ENCODE measurements around the gene TMA7B. TPM values are rescaled to one million over a fixed set of nuclear protein-coding genes. Genes with fewer than 3 reads are reported as not detected.

TMA7B gene
- total RNA-seq, 4 donors from 2014 or later, result not detected

DNA sequence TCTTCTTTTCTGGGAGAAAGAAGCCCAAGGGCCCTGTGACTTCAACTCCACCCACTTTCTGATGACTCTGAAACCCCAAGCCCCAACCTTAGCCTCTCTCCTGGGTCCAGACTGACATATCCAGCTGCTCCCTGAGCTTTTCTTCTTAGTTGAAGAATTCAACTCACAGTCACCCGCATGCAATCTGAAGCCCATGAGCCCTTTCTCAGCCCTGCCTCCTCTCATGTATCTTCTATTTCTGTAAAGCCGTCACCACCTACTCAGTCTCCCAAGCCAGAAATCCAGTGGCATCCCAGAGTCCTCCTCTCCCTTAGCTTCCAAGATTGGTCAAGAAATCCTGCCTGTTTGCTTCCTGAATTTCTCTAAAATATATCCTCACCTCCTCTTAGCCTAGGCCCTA lies 7.1 kb upstream of the TMA7B start:
- no peaks in the 10 kb centered on the region for H3K36me3 ChIP-seq
- H3K27ac ChIP-seq, result no peak overlapping the region
- DNase-seq, result no peak
- peaks cover 0 to 15% (median 0%) of the 10 kb centered on the region in 4 donors for H3K27me3 ChIP-seq
- intact Hi-C loops (cut with DNase I), result no loop called here
- TF ChIP-seq, protein P1, sequence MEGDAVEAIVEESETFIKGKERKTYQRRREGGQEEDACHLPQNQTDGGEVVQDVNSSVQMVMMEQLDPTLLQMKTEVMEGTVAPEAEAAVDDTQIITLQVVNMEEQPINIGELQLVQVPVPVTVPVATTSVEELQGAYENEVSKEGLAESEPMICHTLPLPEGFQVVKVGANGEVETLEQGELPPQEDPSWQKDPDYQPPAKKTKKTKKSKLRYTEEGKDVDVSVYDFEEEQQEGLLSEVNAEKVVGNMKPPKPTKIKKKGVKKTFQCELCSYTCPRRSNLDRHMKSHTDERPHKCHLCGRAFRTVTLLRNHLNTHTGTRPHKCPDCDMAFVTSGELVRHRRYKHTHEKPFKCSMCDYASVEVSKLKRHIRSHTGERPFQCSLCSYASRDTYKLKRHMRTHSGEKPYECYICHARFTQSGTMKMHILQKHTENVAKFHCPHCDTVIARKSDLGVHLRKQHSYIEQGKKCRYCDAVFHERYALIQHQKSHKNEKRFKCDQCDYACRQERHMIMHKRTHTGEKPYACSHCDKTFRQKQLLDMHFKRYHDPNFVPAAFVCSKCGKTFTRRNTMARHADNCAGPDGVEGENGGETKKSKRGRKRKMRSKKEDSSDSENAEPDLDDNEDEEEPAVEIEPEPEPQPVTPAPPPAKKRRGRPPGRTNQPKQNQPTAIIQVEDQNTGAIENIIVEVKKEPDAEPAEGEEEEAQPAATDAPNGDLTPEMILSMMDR (IDR thresholded peaks at IDR 0.05), result no peak
- TF ChIP-seq POLR2A (IDR thresholded peaks at IDR 0.05), result no peak
- peaks cover 0 to 16% (median 7%) of the 10 kb centered on the region in 3 donors for H3K4me1 ChIP-seq
- H3K9me3 ChIP-seq, result no peaks in the 10 kb centered on the region
- WGBS, 2 donors, result 92 to 94% methylated on average over 2 of the region's 2 CpGs
- H3K4me3 ChIP-seq, result no peak overlapping the region

DNA sequence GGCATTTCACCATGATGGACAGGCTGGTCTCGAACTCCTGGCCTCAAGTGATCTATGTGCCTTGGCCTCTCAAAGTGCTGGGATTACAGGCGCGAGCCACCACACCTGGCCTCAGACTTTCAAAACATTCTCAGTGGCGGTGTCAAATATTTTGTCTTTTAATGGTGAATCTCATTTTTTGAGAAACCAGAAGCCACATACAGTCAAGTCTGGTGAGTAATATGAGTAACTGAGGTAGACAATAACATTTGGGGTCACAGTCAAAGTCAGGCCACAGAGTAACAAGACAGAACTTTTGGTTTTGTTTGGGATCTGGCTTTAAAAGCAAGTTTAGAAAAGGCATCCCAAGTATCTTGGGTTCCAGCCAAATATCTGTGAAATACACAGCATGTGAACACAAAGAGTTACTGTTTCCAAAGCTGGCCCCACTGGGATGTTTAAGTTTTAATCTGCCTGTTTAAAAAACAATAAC lies 5.6 kb upstream of the TMA7B start:
- Histone ChIP-seq H3K4me1 (peaks cover 0 to 25% (median 12%) of the 10 kb centered on the region in 3 donors), H3K36me3 (no peaks in the 10 kb centered on the region), H3K27ac (no peak overlapping the region), H3K27me3 (peaks cover 0 to 29% (median 0%) of the 10 kb centered on the region in 4 donors), H3K4me3 (no peak overlapping the region), H3K9me3 (no peaks in the 10 kb centered on the region)
- intact Hi-C loops (cut with DNase I), result no loop called here
- no peak for DNase-seq
- TF ChIP-seq POLR2A (IDR thresholded peaks at IDR 0.05), result no peak
- TF ChIP-seq, protein P1 (IDR thresholded peaks at IDR 0.05), result no peak
- WGBS, 2 donors, result 89 to 90% methylated on average over 4 of the region's 4 CpGs

DNA sequence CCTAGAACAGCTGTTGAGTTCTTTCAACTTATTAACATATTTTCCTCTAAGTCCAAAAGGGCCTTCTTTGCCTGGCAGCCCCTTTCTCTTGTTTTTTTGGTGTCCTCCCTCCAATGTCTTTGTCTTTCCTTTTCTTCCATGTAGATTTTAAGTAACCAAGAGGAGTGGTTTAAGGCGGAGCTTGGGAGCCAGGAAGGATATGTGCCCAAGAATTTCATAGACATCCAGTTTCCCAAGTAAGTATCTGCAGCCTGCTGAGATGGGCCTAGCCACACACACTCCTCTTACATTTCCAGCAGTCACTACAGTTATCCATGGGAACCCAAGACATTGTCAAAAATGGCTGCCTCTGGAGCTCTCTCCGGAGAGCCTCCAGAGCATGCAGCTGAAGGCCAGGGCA lies 4.5 kb upstream of the TMA7B start:
- WGBS, 2 donors, result 96 to 100% methylated on average over 2 of the region's 2 CpGs
- intact Hi-C loops (cut with DNase I), result no loop called here

DNA sequence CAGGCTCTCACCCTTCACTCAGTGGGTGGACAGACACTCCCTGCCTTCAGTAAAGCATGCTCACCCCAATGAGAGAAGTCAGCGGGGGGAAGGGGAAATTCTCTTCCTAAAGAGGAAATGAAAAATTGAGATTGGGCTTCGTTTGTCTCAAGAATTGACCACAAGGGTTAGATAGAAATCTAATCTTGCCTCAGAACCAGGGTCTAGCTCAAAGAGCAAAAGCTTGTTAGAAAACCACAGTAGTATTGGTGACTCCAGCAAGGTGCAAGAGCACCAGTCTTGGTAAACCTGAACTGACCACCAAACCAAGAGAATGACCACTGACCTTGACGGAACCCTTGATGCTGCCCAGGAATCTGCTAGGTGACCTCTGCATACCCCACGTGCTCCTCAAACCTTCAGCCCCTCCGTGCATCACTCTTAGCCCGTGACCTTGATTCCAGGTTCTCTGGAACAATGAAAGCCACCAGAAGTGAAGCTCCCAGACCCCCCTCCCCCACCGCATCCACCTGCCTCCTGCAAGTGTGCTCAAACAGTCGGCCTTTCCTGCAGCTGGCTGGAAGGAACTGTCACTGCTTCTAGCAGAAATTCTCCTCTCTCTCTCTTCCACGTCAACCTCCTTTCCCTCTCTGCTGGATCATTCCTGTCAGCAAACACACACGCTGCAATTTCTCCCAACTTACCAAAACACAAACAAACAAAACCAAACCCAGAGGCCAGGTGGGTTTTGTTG lies 3.1 kb upstream of the TMA7B start:
- H3K9me3 ChIP-seq, result no peaks in the 10 kb centered on the region
- H3K36me3 ChIP-seq, result no peaks in the 10 kb centered on the region
- H3K4me1 ChIP-seq, result peaks cover 0 to 29% (median 14%) of the 10 kb centered on the region in 3 donors
- no peak for TF ChIP-seq POLR2A (IDR thresholded peaks at IDR 0.05)
- TF ChIP-seq, protein P1 (IDR thresholded peaks at IDR 0.05), result no peak
- H3K4me3 ChIP-seq, result no peak overlapping the region
- intact Hi-C loops (cut with DNase I), result no loop called here
- WGBS, 2 donors, result 51 to 68% methylated on average over 9 to 10 of the region's 10 CpGs
- no peak for DNase-seq
- H3K27ac ChIP-seq, result no peak overlapping the region
- peaks cover 0 to 49% (median 0%) of the 10 kb centered on the region in 4 donors for H3K27me3 ChIP-seq

More for the DNA sequence above, 4.5 kb upstream of the TMA7B start:
- Histone ChIP-seq H3K4me1 (peaks cover 0 to 29% (median 14%) of the 10 kb centered on the region in 3 donors), H3K27ac (no peak overlapping the region), H3K4me3 (no peak overlapping the region), H3K27me3 (peaks cover 0 to 38% (median 0%) of the 10 kb centered on the region in 4 donors), H3K36me3 (no peaks in the 10 kb centered on the region), H3K9me3 (no peaks in the 10 kb centered on the region)
- TF ChIP-seq, protein P1 (IDR thresholded peaks at IDR 0.05), result no peak
- TF ChIP-seq POLR2A (IDR thresholded peaks at IDR 0.05), result no peak
- no peak for DNase-seq

DNA sequence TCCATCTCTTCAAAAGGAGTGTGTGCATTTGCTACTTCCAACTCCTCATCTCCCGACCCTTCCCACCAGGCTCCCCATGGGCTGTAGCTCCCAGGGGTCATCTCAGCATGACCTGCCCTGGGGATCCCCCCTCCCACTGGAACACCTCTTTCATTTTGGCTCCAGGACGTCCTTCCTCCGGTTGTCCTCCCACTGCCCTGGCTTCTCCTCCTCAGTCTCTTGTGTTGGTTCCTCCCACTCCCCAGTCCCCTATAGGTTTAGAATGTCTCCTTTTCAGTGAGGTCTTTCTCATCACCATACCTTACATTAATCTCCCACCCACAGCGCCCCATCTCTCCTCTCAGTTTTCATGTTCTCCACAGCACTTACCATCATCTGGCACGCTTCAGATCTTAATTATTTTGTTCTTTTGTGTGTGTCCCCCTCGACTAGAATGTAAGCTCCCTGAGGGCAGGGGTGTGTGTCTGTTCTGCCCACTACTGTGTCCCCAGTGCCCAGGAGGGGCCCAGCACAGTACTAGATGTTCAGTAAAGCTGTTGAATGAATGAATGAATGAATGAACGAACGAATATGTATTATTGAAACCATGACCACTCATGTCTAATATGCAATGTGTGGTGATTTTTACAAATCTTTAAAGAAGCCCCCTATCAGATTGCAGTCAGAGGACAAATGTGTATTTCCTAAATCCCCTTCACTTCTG lies 2.0 kb upstream of the TMA7B start:
- no peaks in the 10 kb centered on the region for H3K9me3 ChIP-seq
- TF ChIP-seq POLR2A (IDR thresholded peaks at IDR 0.05), result no peak
- TF ChIP-seq, protein P1 (IDR thresholded peaks at IDR 0.05), result no peak
- intact Hi-C loops (cut with DNase I), result no loop called here
- no peak overlapping the region for H3K4me3 ChIP-seq
- H3K27me3 ChIP-seq, result peaks cover 0 to 57% (median 0%) of the 10 kb centered on the region in 4 donors
- DNase-seq, result no peak
- WGBS, 2 donors, result 81 to 83% methylated on average over 8 of the region's 8 CpGs
- H3K36me3 ChIP-seq, result no peaks in the 10 kb centered on the region
- H3K4me1 ChIP-seq, result peaks cover 0 to 29% (median 14%) of the 10 kb centered on the region in 3 donors
- H3K27ac ChIP-seq, result no peak overlapping the region

All from esophagus squamous epithelium (tissue), 5 donors.